VCaP (cell line): ENCODE measurements around the gene GP9.
"Not testable (repeated sequence)": the region's sequence is repeated elsewhere in the genome, so short reads cannot be mapped to it uniquely, and the experiment has no call there.

Source experiments
- H3K27ac ChIP-seq: fragments of 450-650 bp; 2 replicates; pipeline ENCODE4 v1.5.1; 2017
- TF ChIP-seq, protein P1 (sequence below): fragments of 450-650 bp; conservative IDR thresholded peaks from 2 replicates; pipeline ENCODE4 v1.5.1; 2017; ENCODE audit warnings: mild to moderate bottlenecking, moderate library complexity

Gene GP9

DNA sequence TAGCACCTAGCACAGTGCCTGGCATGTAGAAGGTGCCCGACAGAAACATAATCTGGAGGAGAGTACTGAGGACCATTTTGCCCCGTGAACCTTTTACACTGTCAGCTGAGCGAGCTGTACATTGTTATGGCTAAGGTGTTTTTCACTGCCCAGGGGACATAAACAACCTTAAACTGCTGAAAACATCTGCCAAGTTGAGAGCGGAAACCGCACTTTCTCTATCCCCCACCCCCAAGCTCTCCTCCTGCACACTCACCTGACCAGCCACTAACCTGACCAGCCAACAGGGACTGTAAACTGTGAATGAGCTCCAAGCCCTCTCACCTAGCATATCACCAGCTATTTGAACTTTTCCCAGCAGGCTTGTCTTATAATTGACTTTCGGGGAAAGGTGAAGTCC lies 43.5 kb downstream of the GP9 start:
- TF ChIP-seq, protein P1, sequence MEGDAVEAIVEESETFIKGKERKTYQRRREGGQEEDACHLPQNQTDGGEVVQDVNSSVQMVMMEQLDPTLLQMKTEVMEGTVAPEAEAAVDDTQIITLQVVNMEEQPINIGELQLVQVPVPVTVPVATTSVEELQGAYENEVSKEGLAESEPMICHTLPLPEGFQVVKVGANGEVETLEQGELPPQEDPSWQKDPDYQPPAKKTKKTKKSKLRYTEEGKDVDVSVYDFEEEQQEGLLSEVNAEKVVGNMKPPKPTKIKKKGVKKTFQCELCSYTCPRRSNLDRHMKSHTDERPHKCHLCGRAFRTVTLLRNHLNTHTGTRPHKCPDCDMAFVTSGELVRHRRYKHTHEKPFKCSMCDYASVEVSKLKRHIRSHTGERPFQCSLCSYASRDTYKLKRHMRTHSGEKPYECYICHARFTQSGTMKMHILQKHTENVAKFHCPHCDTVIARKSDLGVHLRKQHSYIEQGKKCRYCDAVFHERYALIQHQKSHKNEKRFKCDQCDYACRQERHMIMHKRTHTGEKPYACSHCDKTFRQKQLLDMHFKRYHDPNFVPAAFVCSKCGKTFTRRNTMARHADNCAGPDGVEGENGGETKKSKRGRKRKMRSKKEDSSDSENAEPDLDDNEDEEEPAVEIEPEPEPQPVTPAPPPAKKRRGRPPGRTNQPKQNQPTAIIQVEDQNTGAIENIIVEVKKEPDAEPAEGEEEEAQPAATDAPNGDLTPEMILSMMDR = no peak
- H3K27ac ChIP-seq = no peak overlapping the region

DNA sequence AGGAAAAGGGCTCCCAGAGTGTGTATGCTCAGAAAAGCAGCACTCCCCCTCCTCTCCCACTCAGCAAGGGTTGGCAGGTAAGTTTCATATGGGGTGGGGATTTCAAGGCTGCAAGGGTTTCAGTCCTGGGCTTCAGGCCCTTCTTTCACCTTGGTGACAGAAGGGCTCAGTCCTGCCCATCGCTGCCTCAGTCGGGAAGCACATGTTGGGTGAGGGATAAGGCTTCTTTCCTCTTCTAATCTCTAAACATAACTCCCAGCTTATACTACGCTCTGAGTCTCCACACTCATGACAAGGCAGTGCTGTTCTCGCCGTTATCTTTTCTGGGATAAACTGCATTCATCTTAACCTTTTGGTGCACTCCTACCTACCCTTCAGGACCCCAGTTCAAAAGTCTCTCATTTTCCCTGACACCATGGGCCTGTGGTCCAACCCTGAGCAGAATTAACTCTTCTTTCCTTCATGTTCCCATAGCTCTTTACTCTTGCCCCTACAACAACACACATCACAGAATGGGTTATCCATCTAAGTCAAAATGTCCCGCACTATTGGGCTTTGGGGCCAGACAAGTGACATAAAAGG lies 44.0 kb downstream of the GP9 start:
- TF ChIP-seq, protein P1 = no peak
- no peak overlapping the region for H3K27ac ChIP-seq

DNA sequence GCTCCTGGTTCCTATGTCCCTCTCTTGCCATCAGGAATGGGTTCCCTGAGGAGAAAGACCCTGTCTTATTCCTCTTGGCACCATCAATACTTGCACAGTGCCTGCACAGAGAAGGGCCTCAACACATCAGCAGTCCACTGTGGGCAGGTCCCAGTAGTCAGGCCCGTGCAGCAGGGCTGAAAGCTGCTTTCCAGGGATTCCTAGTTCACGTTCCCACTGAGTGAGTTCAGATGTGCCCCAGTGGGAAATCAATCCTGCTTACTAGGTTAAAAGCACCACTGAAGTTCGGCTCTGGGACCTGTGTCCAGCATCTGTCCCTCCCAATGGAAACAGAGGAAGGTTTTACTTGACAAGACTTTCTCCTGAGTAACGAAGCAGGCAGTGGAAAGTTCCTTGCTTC lies 45.3 kb downstream of the GP9 start:
- TF ChIP-seq, protein P1 = no peak
- H3K27ac ChIP-seq = peak overlapping the region; percentile 49

DNA sequence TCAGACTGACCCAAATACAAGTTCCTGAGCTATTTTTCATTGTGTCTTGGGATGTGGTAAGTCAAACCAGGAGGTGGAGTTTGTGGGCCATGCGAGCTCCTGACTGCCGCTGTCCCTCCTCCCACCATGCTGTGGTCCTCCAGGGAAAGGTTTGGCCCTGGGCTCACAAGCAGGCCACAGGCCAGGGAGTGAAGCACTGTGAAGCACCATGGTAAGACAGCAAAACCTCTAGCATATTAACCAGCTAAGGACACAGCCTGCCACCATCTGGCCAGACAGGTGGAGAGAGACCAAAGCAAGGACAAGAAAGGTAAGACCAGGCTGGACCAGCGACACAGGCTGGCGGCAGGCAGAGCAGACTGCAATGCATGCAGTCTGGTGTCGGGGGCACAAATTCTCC lies 45.7 kb downstream of the GP9 start:
- TF ChIP-seq, protein P1 = peak; percentile 61
- H3K27ac ChIP-seq = peak overlapping the region; percentile 49

DNA sequence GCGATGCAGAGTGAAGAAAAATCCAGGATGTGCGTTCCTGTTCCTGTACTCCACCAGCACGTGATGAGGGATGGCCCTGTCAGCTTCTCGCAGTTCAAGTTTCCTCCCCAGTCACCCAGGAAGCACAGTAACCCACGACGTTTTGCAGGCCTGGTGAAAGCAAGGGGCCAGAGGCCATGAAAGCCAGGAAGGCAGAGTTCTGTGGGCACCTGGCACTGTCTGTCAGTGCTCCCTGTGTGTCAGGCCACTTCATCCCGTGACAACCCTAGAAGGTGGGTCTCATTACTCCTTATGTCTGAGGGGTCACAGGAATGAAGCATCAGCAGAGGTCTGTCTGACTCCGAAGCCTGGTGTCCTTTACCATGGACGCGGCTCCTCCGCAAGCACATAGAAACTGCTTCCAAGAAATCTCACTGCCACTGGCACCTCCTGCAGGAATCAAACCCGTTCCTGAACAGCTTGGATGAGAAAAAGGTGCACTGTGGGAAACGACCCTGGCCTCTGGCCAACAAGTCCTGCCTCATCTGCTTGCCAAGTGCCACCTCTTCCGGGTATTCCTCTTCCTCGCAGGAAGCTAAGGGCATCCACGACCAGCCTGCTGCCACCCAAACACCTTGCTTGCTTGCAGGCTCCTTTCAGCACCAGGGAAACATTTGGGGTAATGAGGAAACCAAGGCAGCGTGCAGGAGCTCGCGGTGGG lies 46.4 kb downstream of the GP9 start:
- H3K27ac ChIP-seq = peak overlapping the region; percentile 49
- TF ChIP-seq, protein P1 = no peak

DNA sequence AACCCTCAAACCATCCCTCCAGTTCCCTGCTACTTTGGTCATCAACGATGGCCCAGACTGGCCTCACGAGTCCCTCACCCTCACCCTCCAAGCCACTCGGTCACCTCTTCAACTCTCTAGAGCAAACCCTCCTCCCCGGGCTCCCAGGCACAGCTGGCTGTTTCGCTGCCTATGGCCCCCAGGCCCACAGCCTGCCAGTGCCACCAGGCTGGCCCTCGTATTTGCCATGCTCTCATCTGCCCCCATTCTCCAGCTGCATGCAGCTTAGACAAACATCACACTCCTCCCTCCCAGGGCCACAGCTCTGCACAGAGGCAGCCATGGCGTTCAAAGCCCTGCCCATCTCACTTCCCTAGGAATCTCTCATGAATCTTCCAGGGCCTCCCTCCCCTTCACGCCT lies 47.2 kb downstream of the GP9 start:
- H3K27ac ChIP-seq = peak overlapping the region; percentile 49
- TF ChIP-seq, protein P1 = no peak

DNA sequence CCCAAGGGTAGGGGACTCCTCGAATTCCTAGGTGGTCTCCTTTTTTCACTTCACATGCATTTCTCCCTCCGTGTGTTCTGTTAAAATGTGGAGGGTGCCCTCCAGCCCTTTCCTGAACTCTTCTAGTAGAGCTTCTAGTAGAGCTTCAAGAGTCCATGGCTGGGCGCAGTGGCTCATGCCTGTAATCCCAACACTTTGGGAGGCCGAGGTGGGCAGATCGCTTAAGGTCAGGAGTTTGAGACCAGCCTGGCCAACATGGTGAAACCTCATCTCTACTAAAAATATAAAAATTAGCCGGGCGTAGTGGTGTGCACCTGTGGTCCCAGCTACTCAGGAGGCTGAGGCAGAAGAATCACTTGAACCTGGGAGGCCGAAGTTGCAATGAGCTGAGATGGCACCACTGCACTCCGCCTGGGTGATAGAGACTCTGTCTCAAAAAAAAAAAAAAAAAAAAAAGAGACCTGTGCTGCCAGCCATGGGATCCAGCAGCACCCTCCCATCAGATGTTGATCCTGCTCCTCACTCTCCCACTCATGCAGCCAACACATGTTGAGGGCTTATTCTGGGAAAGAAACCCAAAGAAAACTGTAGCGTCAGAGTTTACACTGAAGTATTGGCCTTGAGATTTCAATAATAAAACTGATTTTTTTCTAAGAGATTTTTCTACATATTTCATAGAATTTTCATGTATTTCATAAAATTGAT lies 50.6 kb downstream of the GP9 start:
- H3K27ac ChIP-seq = not testable (repeated sequence)
